HCEC 1CT (cell line): ENCODE data around the gene TBCD.

Experiments
- DNase-seq: peaks from one replicate; pipeline ENCODE4 v3.0.0-alpha.2; 2017

TBCD gene

DNA sequence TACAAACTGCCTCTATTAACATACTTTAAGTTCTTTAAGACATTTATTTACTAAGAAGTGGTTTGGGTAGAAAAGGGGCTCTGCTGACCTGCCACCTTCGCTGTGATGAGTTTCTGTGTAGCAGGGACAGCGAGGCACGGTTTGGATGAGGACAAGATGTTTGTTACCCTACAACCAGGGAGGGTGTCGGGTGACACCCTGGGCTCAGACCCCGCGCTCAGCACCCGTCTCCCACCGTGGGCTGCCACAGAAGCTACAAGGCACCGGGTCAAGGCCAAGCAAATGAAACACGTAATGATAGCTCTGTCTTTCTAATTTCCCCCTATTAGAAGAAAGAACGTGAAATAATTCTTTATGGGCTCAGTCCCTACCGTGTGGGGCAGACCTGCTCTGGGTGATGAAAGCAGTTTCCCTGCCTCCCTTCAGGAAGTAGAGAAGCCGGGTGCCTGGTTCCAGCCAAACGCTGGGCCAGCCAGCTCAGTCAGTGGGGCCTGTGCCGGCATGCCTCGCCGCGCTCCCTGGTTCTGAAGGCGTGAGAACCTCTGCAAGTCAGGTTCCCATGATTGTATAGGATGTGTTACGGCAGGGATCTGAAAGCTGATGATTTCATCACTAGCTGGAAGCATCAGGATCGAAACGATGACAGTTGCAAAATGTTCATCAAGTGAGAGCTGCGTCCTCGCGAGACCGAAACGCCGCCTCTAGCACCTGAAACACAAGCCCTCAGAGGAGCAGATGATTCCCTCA, 84.1 kb downstream of the TBCD start:
- no peak for DNase-seq

DNA sequence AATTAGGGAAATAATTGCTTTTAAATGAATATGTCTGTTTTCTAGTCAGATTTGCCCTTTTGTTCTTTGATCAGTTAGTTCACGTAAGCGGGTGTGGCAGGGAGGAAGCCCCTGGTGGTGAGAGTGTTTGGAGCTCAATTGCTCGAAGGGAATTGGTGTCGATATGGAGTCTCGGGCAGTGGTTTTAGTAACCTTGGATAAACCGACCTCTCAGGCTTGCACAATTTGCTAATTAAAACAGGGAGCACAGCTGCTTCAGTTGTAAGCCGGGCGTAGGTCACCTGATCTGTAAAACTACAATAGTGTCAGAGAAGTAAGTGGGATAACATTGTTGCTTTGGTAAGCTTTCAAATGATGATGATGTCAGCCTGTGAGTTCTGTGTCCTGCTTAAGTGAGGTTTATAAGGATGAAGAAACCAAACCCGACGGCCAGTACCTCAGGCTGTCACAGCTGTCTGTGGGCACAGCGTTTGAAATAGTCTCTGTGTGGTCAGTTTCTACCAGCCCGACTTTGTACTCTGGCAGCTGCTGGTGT, 85.0 kb downstream of the TBCD start:
- DNase-seq = no peak

DNA sequence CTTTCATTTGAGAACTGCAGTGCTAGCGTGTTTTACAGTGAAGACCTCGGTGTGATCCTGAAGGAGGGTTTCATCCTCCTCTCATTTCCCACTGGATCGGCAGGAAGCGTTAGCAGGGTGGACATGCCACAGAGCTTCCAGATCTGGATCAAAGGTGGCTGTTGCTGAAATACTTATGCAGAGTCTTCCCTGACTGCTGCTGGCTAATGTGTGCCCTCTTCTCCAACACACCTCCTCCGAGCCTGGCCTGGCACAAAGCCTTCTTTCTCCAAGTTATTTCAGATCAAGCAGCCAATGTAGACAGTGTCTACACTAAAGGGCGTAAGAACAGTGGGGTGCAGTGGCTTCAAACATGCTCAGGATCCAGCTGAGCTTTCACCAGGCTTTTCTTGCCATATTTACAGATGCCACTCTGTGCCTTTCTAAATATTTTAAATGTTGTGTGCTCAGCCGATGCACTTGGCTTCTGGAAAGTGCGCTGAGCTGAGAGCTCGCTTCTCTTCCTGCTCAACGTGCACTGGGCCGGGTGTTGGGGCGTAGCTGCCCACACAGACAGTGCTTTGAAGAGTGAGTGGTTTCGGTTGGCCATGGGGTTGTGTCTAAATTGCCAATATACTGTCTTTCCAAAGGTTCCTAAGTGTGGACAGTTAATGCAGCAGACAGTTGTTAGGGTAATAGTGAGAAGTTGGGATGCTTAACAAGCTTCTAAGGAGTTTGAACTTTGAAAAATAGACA, 85.9 kb downstream of the TBCD start:
- no peak for DNase-seq

DNA sequence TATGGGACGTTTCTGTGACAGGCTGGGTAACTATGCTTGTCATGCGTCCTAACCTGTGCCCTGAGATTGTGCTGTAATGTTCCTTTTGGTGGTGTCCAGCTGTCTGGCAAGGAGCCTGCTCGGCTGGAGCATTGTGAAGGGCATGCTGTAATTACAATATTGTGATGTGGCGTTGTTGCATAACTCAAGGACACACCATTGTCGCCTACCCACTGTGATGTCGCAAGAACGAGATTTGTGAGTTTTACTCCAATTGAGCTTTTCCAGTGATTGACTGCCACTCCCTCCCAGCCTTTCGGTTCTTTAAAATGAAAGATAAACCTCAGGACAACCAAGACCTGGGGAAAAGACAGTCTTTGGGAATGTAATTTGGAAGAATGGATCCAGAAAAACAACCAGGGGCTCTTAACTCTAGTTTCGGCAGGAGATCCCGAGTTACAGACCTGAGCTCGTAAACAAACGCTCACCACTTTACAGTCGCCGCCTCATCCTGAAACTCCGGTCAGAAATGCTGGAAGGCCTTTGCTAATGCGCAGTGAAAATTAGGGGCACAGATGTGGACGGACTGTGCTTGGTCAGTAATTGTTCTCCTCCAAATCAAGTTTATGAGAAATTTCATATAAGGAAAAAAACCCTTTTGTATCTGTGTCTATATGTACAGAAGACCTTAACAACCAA, 86.7 kb downstream of the TBCD start:
- no peak for DNase-seq

DNA sequence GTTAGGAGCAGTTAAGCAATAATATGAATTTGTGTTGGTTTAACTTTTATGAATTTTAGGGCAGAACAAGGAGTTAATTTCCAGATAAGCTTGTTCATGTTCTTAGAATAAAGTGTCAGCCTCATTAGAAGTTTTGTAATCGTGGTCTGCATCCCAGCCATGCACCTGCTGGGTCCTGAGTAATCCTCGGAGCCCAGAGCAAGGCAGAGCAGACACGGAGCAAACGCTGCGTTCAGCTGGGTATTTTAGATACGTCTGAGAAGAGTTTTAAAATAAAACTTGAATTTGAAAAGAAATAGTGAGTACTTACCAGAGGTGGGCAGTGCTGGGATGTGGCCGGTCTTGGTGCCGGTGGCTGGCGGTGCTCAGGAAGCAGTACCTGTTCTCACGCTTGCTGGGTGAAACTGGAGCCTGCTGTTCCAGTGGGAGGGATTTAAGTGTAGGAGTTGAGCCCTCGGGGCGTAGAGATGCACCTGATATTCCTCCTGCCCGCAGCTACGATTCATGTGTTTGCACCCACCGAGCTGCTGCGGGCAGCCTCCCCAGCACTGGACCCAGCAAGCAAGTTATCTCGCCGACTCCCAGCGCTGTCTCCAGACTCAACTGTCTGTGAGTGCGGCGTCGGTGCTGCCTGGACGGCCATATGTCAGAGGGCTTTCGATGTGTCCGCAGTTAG, 87.9 kb downstream of the TBCD start, which contains the start of gene ZNF750:
ZNF750 (minus strand) TSS at position 406 of the 676 bp plus-strand sequence. CDS start 7,568 bp downstream, outside the sequence.
- DNase-seq = no peak

DNA sequence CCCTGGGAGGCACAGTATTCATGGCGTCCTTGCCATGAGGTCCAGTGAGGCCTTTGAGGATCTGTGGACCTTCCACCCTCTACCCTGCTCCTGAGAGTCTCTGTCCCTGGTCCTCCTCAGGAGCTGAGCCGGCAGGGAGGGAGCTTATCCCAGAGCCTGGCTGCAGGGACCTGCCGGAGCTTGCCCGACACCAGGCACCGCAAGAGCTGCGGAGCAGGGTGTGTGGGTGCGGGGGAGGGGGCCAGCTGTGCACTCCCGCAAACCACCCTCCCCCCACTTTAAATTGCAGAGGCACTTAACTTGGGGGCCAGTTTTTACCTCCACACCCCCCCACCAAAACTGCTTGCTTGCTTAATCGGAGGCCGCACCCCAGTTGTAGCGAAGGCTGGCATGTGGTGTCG, 88.6 kb downstream of the TBCD start:
- DNase-seq = no peak

DNA sequence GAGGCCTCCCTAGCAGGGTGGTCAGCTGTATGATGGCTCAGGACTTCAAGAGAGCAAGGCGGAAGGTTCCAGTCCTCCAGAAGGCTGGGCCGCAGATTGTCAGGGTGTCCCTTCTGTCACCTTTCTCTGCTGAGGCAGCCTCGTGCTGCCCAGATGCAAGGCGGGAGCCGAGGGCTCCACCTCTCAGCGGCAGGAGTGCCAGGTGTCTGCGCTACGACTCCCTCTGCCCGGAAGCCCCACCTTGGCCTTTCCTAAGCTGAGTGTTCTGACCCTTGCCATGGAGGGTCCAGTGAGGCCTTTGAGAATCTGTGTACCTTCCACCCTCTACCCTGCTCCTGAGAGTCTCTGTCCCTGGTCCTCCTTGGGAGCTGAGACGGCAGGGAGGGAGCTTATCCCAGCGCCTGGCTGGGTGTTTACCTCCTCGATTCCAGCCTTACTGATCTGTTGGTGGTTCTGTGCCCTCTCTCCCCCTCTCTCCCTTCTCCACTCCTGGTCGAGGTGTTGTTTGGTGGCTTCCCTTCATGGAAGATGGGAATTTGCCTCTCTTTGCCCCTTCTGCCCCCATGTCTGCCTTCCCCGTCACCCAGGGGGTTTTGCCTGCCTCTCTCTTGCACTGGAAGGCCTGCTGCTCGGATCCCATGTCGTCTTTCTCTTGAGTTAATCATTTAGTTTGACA, 90.2 kb downstream of the TBCD start:
- DNase-seq = no peak

DNA sequence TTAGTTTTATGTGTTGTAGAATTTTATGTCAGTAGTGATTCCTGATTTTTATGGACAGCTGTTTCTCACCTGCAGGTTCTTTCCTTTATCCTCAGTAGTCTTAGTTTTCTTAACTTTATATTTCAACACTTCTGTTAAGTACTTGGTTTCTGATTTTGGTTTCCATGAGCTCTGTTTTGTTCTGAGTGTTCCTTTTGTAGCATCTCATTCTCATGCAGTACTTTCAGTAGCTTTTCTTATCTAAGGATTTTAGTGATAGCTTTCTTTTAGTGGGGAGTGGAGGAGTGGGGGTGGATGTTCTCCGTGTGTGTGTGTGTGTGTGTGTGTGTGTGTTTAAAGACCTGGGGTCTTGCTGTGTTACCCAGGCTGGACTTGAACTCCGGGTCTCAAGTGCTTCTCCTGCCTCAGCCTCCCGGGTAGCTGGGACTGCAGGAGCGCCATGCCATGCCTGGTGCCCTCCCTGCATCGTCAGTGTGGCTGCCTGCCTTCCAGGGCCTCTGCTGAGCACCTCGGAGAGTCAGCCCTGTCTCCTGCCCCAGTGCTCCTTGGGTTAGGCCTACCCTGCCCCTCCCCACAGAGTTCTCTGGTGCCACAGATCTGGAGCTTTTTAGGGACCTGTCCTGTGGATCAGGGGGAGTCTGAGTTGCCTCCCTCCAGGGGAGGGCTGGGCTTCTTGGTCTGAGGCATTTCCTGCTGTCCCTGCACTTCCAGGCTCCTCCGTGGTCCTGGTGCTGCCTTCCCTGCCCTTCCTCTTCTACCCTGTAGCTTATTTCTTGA, 92.2 kb downstream of the TBCD start:
- DNase-seq = no peak

DNA sequence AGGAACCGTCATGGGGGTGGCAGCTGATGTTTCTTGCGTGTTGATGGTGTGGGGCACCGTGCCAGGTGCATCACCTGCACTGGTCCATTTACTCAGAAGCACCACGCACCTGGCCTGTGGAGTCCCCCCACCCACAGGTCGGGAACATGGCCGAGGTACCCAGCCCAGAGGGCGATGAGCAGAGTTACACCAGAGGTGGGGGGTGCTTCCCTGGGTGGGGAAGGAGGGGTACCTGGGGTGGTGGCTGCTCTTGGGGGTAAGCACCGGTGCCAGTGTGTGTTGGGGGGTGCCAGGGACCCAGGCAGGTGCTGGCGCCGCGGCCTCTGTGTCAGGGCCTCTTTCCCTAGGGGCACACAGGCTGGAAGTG, 92.9 kb downstream of the TBCD start:
- no peak for DNase-seq

DNA sequence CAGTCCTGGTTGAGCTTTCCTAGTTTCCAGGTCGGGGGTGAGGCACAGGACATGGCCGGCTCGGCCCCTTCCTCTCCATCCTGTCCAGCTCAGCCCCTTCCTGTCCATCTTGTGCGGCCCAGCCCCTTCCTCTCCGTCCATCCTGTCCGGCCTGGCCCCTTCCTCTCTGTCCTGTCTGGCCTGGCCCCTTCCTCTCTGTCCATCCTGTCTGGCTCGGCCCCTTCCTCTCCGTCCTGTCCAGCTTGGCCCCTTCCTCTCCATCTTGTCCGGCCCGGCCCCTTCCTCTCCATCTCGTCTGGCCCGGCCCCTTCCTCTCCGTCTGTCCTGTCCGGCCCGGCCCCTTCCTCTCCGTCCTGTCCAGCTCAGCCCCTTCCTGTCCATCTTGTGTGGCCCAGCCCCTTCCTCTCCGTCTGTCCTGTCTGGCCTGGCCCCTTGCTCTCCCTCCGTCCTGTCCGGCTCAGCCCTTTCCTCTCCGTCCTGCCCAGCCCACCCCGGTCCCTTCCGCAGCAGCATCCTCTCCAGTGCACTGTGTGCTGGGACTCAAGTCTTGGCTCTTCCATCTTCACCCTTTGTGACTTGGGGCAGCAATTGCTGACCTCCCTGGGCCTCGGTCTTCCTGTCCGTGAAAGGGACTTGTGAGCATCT, 93.4 kb downstream of the TBCD start:
- DNase-seq = no peak

DNA sequence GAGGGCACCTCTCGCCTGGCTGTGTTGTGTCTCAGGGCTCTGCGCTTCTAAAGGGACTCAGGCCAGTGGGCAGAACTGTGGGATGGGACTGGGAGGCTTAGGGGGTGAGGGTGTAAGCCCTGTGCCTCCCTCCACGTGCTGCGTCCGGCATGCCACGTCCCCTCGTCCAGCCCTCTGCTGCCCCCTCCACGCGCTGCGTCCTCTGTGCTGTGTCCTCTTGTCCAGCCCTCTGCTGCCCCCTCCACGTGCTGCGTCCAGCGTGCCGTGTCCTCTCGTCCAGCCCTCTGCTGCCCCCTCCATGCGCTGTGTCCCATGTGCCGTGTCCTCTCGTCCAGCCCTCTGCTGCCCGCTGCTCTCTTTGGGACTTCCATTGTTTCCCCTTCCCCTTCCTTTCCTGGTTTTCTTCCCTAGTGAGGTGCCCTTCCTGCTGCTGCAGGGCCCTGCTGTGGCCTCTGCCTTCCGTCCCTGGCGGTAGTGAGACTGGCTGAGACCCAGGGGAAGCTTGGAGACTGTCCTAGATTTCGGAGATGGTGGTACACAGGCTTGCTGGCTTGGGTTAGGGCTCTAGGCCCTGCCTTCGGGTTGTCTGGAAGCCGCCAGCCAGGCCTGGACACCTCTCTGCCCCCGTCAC, 94.3 kb downstream of the TBCD start:
- no peak for DNase-seq

DNA sequence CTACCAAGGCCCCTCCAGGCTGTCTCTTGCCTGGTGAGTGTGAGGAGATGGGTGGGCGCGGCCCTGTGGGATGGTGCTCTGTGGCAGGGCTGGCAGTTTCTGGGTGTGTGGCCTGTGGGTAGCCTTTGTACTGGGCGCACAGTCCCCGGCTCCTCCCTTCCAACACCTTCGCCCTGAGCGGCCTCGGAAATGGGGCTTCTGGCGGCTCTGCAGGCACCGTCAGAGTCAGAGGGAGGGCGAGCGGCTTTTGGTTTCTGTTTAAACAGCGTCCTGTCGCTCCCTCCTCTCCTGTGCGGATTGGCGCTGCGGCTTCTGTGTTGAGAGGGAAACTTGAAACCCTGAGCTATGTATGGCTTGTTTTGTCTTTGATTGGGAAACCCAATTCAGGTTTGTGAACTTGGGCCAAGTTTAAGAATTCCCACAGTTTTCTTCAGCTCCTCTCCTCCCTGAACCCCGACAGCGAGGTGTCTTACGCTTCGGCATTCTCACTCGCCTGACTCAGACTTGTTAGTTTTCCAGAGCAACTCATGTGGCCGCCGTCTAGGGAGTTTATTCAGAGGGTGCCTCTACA, 96.2 kb downstream of the TBCD start:
- no peak for DNase-seq

DNA sequence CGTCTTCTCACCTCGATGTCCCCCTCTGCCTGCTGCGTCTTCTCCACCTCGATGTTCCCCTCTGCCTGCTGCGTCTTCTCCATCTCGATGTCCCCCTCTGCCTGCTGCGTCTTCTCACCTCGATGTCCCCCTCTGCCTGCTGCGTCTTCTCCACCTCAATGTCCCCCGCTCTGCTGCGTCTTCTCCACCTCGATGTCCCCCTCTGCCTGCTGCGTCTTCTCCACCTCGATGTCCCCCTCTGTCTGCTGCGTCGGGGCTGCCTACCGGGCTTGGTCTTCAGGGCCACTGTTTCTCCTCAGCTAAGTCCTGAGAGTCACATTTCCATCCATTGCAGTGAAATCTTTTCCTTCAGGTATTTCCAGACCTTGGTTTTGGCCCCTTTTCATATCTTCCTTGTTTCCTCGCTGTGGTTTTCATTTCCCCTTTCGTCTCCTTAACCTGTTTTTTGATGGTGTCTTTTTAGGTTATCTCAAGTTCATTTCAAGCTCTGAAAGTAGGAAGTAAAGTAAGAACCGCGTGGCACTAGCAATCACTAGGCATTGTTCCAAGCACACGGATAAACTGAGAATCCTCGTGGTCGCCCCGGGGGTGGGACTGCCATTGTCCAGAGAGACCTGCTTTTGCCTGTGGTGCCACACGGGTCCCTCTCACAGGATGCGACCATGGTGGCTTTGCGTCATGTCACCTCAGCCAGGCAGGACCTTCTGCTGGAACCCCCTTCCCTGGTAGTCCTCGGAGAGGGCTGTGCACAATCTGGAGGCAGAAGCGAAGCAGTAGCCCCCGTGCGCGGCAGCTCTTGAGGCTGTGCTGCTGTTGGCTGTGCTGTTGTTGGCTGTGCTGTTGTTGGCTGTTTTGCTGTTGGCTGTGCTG, 97.4 kb downstream of the TBCD start:
- no peak for DNase-seq

DNA sequence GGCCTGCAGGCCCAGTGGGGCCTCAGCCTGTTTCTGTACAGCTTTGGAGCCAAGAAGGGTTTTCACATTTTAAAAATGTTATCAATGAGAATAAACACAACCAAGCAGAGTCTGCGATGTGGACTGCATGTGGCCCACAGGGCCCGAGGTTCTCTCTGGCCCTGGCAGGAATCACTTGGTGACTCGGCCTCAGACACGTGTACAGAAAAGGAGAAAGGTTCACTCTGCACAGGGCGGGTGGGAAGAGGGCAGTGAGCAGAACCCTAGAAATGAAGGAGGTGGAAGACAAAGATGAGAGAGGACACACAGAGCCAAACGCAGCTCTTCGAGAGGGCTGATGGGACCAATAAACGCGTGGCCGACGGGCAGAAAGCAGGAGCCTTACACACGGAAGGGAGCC, 99.5 kb downstream of the TBCD start:
- no peak for DNase-seq

DNA sequence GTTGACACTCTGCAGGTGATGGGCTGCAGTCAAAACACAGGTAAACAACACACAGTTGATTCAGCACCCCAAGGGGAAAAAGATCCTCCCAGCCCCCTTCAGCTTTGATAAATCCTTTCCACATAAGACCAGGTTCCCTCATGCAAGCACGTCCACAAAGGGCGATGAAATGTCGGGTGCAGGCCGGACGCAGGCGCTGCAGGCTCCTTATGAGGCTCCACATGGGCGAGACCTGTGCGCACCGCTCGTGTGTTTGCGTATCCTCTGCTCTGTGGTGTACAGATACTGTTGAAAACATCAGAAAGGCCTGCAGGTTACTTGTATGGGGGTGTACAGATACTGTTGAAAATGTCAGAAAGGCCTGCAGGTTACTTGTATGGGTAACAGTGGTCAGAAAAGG, 102.4 kb downstream of the TBCD start:
- DNase-seq = no peak

DNA sequence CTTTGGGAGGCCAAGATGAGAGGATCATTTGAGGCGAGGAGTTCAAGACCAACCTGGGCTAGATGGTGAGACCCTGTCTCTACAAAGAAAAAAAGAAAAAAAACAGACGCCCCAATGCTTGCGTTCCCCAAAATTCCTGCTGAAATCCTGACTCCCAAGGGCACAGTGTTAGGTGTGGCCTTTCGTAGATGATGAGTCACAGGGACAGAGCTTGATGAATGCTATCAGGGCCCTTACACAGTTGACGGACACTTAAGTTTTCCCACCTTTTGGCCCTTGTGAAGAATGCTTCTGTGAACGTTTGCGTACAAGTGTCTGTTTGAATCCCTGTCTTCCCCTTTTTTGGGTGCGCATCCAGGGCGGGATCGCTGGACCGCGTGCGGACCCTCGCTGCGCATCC, 104.5 kb downstream of the TBCD start:
- DNase-seq = no peak

DNA sequence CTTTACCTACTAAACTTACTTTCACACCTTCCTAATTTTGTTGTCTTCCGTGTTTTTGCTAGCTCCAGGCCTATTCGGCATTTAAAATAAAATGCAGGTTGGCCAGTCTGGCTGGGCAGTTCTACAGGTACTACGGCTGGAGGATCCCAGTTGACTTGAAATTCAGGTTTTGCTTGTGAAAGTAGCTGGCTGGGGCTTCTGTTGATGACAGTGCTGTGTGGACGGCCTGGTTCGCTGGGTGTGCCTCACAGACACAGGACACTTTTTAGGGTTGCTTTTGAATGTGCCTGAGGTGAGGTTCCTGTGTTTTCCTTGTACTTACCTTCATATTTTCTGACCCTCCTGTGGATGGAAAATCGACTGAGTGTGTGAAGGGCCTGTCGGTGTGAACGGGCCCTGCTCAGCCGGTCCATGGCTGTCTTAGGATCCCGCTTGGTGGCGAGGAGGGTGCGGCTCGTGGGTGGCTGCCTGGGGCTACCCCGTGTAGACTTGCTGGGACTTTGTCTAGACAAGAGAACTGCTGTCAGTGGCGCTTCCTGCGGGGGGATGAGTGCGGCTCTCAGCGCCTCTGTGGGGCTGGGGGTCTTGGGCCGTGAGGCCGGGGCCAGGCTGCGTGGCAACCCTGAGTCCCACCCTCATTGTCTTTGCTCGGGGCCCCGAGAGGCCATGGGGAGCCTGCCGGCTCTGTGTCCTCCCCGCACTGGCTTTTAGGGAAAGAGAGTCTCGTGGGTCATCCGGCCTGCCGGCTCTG, 106.7 kb downstream of the TBCD start:
- no peak for DNase-seq
